DND-41 (cell line): ENCODE results near the gene PPP1R3D.

ENCODE experiments used
- ATAC-seq: fragments of 200-7000 bp; cut with Tn5 transposase; 3 replicates; pipeline ENCODE4 v1.9.1; 2021; ENCODE audit warnings: low read depth; ENCODE audit not compliant: insufficient read depth
- DNase-seq: peaks from one replicate; pipeline ENCODE4 v3.0.0-alpha.2; 2020
- H2AFZ ChIP-seq: 2 replicates; pipeline ENCODE4 v1.6.0; 2012; ENCODE audit warnings: low read depth, low read length
- H3K27ac ChIP-seq: 2 replicates; pipeline ENCODE4 v1.5.1; 2012; ENCODE audit warnings: low read length, inconsistent platforms
- H3K27me3 ChIP-seq: fragments of 200-600 bp; sonication (generic); 2 replicates; pipeline ENCODE4 v1.6.0; 2012; ENCODE audit warnings: low read length, mild to moderate bottlenecking, inconsistent platforms; ENCODE audit not compliant: insufficient read depth, poor library complexity
- H3K36me3 ChIP-seq: 2 replicates; pipeline ENCODE4 v1.5.1; 2012; ENCODE audit warnings: low read length, inconsistent platforms; ENCODE audit not compliant: insufficient read depth
- H3K4me1 ChIP-seq: 2 replicates; pipeline ENCODE4 v1.5.1; 2012; ENCODE audit warnings: mild to moderate bottlenecking, low read length; ENCODE audit not compliant: insufficient read depth
- H3K4me2 ChIP-seq: 2 replicates; pipeline ENCODE4 v1.6.0; 2012; ENCODE audit warnings: mild to moderate bottlenecking, moderate library complexity, low read length, inconsistent platforms; ENCODE audit not compliant: insufficient read depth
- H3K4me3 ChIP-seq, 2 experiments: fragments of 200-600 bp in 1 of 2; shearing (Covaris generic) in 1 of 2; 2 replicates each; pipeline ENCODE4 v1.5.1; 2012 to 2016; ENCODE audit warnings: inconsistent platforms in 2 of 2, low read length in 2 of 2, mild to moderate bottlenecking in 2 of 2, low read depth in 1 of 2, moderate library complexity in 1 of 2
- H3K79me2 ChIP-seq: 2 replicates; pipeline ENCODE4 v1.6.0; 2012; ENCODE audit warnings: low read length, inconsistent platforms; ENCODE audit not compliant: insufficient read depth
- H3K9ac ChIP-seq: 2 replicates; pipeline ENCODE4 v1.6.0; 2012; ENCODE audit warnings: low read depth, mild to moderate bottlenecking, inconsistent platforms, low read length, moderate library complexity
- H3K9me3 ChIP-seq: 2 replicates; pipeline ENCODE4 v1.5.1; 2012; ENCODE audit warnings: low read length, moderate library complexity, mild to moderate bottlenecking, inconsistent platforms; ENCODE audit not compliant: insufficient read depth, severe bottlenecking
- H4K20me1 ChIP-seq: 2 replicates; pipeline ENCODE4 v1.6.0; 2012; ENCODE audit warnings: low read length; ENCODE audit not compliant: insufficient read depth
- EZH2 ChIP-seq: IDR thresholded peaks from 3 replicates; pipeline ENCODE4 v1.6.1; 2012; ENCODE audit warnings: borderline replicate concordance, low read depth, mild to moderate bottlenecking, moderate library complexity, low read length, inconsistent platforms; ENCODE audit not compliant: severe bottlenecking
- TF ChIP-seq, protein P1 (sequence below): IDR thresholded peaks from 2 replicates; pipeline ENCODE4 v1.5.1; 2012; ENCODE audit warnings: borderline replicate concordance, low read length, moderate library complexity, mild to moderate bottlenecking; ENCODE audit not compliant: poor library complexity, severe bottlenecking; ENCODE audit errors: extremely low read depth

The PPP1R3D gene

GRCh38 chr20:59949911-59950310 lies 9.8 kb upstream of the PPP1R3D start:
- H3K4me3 ChIP-seq: no peak overlapping the region
- ATAC-seq (no peak), DNase-seq (no peak)
- peaks cover 12% of the 10 kb centered on the region; the same call in 1 of the 2 replicates for H3K36me3 ChIP-seq
- no peak overlapping the region for H3K27ac ChIP-seq
- no peak overlapping the region for H2AFZ ChIP-seq
- H3K9ac ChIP-seq: no peak overlapping the region
- no peaks in the 10 kb centered on the region for H4K20me1 ChIP-seq
- no peaks in the 10 kb centered on the region for H3K79me2 ChIP-seq
- no peaks in the 10 kb centered on the region for H3K27me3 ChIP-seq
- no peaks in the 10 kb centered on the region for H3K9me3 ChIP-seq
- no peak overlapping the region for H3K4me2 ChIP-seq
- H3K4me1 ChIP-seq: peaks cover 19% of the 10 kb centered on the region
- TF ChIP-seq EZH2: no peak
- TF ChIP-seq, protein P1, sequence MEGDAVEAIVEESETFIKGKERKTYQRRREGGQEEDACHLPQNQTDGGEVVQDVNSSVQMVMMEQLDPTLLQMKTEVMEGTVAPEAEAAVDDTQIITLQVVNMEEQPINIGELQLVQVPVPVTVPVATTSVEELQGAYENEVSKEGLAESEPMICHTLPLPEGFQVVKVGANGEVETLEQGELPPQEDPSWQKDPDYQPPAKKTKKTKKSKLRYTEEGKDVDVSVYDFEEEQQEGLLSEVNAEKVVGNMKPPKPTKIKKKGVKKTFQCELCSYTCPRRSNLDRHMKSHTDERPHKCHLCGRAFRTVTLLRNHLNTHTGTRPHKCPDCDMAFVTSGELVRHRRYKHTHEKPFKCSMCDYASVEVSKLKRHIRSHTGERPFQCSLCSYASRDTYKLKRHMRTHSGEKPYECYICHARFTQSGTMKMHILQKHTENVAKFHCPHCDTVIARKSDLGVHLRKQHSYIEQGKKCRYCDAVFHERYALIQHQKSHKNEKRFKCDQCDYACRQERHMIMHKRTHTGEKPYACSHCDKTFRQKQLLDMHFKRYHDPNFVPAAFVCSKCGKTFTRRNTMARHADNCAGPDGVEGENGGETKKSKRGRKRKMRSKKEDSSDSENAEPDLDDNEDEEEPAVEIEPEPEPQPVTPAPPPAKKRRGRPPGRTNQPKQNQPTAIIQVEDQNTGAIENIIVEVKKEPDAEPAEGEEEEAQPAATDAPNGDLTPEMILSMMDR: no peak

- no peaks in the 10 kb centered on the region for H4K20me1 ChIP-seq
- ATAC-seq (peak; percentile 81), DNase-seq (peak; percentile 58)
- H3K4me2 ChIP-seq: peak overlapping the region; percentile 53
- H3K36me3 ChIP-seq: peaks cover 20% of the 10 kb centered on the region
- H3K4me1 ChIP-seq: peaks cover 19% of the 10 kb centered on the region
- no peaks in the 10 kb centered on the region for H3K27me3 ChIP-seq
- no peaks in the 10 kb centered on the region for H3K79me2 ChIP-seq
- no peaks in the 10 kb centered on the region for H3K9me3 ChIP-seq
- peak overlapping the region; percentile 27; the same call in 1 of the 2 replicates for H3K9ac ChIP-seq
- H3K27ac ChIP-seq: peak overlapping the region; percentile 71
- peak overlapping the region; percentile 58 for H2AFZ ChIP-seq
- 0 out of 4 replicates have a peak overlapping the region, but pooled peaks of 1 of the 2 experiments have one; percentile 5 for H3K4me3 ChIP-seq
- TF ChIP-seq EZH2: no peak
- TF ChIP-seq, protein P1: peak; percentile 85
Measured at GRCh38 chr20:59948828-59949720, 9.0 kb upstream of the PPP1R3D start.

DNA sequence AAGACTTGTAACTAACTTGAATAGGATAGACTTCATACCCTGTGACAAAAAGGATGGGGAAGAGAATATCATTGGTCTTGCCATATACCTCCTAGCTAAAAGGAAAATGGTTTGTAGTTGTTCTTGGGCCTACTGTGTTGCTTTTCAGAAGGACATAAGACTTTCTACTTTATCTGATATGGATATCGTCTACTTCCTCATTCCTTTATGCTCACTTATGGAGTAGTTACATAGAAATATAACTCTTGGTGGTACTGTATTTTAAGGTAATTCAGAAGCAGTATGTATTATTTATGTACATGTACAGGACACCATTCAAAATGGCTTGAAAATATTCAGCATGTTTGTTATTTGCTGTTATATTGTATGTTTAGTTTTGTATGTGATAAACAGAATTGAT lies 8.1 kb upstream of the PPP1R3D start:
- no peak overlapping the region for H3K9ac ChIP-seq
- H3K4me1 ChIP-seq: peaks cover 19% of the 10 kb centered on the region
- no peaks in the 10 kb centered on the region for H3K79me2 ChIP-seq
- no peaks in the 10 kb centered on the region for H3K27me3 ChIP-seq
- H2AFZ ChIP-seq: no peak overlapping the region
- H4K20me1 ChIP-seq: no peaks in the 10 kb centered on the region
- 0 out of 2 replicates have a peak overlapping the region, but pooled peaks have one; percentile 13 for H3K27ac ChIP-seq
- TF ChIP-seq, protein P1: no peak
- no peak for TF ChIP-seq EZH2
- no peak overlapping the region for H3K4me3 ChIP-seq
- H3K9me3 ChIP-seq: no peaks in the 10 kb centered on the region
- DNase-seq: no peak
- H3K36me3 ChIP-seq: peaks cover 29% of the 10 kb centered on the region
- no peak for ATAC-seq
- no peak overlapping the region for H3K4me2 ChIP-seq
